C4-2B (cell line): ENCODE measurements around the gene STX1A.

Source experiments
- H3K27ac ChIP-seq: fragments of 450-650 bp; 2 replicates; pipeline ENCODE4 v1.5.1; 2017
- ZFX ChIP-seq: fragments of 450-650 bp; IDR thresholded peaks from 2 replicates; pipeline ENCODE4 v1.6.1; 2017
- TF ChIP-seq, protein P1 (sequence below): fragments of 450-650 bp; conservative IDR thresholded peaks from 2 replicates; pipeline ENCODE4 v1.5.1; 2017; ENCODE audit warnings: mild to moderate bottlenecking

STX1A gene

DNA sequence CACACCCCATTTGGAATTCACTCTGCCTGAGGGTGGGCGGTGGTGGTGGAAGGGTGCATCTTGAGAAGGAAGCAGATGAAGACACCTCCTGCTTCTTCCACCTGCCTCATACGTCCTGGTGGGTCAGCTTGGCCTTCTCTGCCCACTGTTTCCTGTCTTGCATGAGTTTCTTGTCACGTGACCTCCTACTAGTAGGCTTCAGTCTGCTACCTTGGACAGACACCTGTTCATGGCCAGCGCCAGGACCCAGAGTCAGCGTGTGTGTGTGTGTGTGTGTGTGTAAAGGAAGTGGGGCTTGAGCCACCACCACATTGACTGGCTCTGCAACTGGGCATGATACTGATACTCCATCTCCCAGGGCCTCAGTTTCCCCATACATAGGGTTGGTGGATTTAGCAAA is 68.9 kb downstream of the STX1A start:
- no peak overlapping the region for H3K27ac ChIP-seq
- no peak for TF ChIP-seq ZFX
- TF ChIP-seq, protein P1, sequence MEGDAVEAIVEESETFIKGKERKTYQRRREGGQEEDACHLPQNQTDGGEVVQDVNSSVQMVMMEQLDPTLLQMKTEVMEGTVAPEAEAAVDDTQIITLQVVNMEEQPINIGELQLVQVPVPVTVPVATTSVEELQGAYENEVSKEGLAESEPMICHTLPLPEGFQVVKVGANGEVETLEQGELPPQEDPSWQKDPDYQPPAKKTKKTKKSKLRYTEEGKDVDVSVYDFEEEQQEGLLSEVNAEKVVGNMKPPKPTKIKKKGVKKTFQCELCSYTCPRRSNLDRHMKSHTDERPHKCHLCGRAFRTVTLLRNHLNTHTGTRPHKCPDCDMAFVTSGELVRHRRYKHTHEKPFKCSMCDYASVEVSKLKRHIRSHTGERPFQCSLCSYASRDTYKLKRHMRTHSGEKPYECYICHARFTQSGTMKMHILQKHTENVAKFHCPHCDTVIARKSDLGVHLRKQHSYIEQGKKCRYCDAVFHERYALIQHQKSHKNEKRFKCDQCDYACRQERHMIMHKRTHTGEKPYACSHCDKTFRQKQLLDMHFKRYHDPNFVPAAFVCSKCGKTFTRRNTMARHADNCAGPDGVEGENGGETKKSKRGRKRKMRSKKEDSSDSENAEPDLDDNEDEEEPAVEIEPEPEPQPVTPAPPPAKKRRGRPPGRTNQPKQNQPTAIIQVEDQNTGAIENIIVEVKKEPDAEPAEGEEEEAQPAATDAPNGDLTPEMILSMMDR: no peak

DNA sequence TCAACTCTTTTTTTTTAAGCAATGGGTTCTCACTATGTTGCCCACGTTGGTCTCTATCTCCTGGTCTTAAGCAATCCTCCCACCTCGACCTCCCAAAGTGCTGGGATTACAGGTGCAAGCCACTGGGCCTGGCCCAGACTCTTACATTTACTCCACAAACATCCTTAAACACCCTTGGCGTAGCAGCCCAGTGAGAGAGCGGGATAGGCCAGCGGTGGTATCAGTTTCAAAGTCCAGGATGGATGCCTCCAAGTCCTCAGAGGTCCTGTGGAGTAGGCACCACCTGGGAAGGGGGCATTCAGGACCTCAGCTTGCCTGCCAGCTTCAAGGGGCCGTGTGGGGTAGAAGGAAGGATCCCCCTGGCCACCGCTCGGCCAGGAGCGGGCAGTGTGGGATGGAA is 69.9 kb downstream of the STX1A start:
- TF ChIP-seq, protein P1: no peak
- TF ChIP-seq ZFX: no peak

More for the DNA sequence above, 69.9 kb downstream of the STX1A start:
- H3K27ac ChIP-seq: no peak overlapping the region
